Erythroblast (primary cell): ENCODE data around the gene MUC5AC.

ENCODE experiments used
- GATA1 ChIP-seq: IDR thresholded peaks from 2 replicates; pipeline ENCODE4 v1.6.1; 2011; ENCODE audit warnings: low read depth, mild to moderate bottlenecking, control low read depth, low read length, moderate library complexity
- POLR2A ChIP-seq: IDR thresholded peaks from 2 replicates; pipeline ENCODE4 v1.6.1; 2011; ENCODE audit warnings: mild to moderate bottlenecking, low read length

DNA sequence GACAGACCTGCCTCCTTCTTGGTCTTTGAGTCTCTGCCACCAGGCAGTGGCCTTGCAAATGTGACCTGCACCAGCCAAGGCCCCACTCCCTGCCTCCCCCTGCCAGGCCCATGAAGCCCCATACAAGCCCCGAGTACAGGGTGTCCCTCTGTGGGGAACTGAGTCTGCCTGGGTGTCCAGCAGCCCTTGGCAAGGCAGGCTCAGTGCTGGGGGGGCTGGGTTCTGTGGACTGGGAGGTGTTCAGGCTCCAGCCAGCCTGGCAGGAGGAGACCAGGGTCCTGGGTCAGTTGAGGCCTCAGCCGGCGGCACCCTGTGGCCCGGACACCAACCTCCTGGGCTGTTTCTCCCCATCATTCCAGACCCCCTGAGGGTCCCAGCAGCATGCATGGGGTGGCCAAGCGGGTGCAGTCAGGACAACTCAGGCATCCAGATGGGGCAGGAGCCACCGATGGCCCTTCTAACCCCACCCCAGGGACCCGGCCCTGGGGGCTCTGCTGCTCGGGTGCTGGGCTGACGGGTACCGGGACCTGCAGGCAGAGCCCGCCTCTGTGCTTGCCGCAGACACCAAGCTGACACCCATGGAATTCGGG lies 5.7 kb downstream of the MUC5AC start:
- no peak for TF ChIP-seq POLR2A
- no peak for TF ChIP-seq GATA1
